HepG2 (cell line): ENCODE measurements around the gene MTA1. TPM values are rescaled to one million over a fixed set of nuclear protein-coding genes. Genes with fewer than 3 reads are reported as not detected.

Source experiments
- ATF2 ChIP-seq: sonication (generic); formaldehyde crosslinking; IDR thresholded peaks from 2 replicates; pipeline ENCODE4 v1.4.0; 2020; ENCODE audit warnings: missing genetic modification reagents
- BORCS8-MEF2B ChIP-seq: sonication (generic); formaldehyde crosslinking; IDR thresholded peaks from 2 replicates; pipeline ENCODE4 v1.8.0; 2022; ENCODE audit warnings: mild to moderate bottlenecking, missing genetic modification reagents
- EED ChIP-seq: sonication (generic); formaldehyde crosslinking; IDR thresholded peaks from 2 replicates; pipeline ENCODE4 v1.5.0; 2020; ENCODE audit warnings: mild to moderate bottlenecking, missing genetic modification reagents
- GRHL1 ChIP-seq: sonication (generic); formaldehyde crosslinking; conservative IDR thresholded peaks from 2 replicates; pipeline ENCODE4 v1.8.0; 2022; ENCODE audit warnings: missing genetic modification reagents
- MTA1 ChIP-seq: sonication (generic); formaldehyde crosslinking; IDR thresholded peaks from 2 replicates; pipeline ENCODE4 v1.4.0; 2020; ENCODE audit warnings: missing genetic modification reagents, mild to moderate bottlenecking, borderline replicate concordance
- NR3C1 ChIP-seq: sonication (generic); formaldehyde crosslinking; IDR thresholded peaks from 2 replicates; pipeline ENCODE4 v1.4.0; 2020; ENCODE audit warnings: missing genetic modification reagents
- RAD21 ChIP-seq: fragments of 450-650 bp; formaldehyde crosslinking; IDR thresholded peaks from 2 replicates; pipeline ENCODE4 v1.5.0; 2020; ENCODE audit warnings: mild to moderate bottlenecking
- RBM22 ChIP-seq: fragments of 200-400 bp; formaldehyde crosslinking; optimal IDR thresholded peaks from 2 replicates; pipeline ENCODE3; 2017; ENCODE audit warnings: mild to moderate bottlenecking, low read length, moderate library complexity
- REL ChIP-seq: sonication (generic); formaldehyde crosslinking; conservative IDR thresholded peaks from 2 replicates; pipeline ENCODE4 v1.8.0; 2022; ENCODE audit warnings: mild to moderate bottlenecking, missing genetic modification reagents, moderate library complexity
- SATB2 ChIP-seq: sonication (generic); formaldehyde crosslinking; IDR thresholded peaks from 2 replicates; pipeline ENCODE4 v1.5.0; 2020; ENCODE audit warnings: missing genetic modification reagents
- TBL1XR1 ChIP-seq: fragments of 150-350 bp; IDR thresholded peaks from 2 replicates; pipeline ENCODE4 v1.6.1; 2014; ENCODE audit warnings: borderline replicate concordance, low read length; ENCODE audit not compliant: partially characterized antibody
- WIZ ChIP-seq: sonication (generic); formaldehyde crosslinking; IDR thresholded peaks from 2 replicates; pipeline ENCODE4 v1.5.1; 2020; ENCODE audit warnings: mild to moderate bottlenecking, missing genetic modification reagents
- ZHX1 ChIP-seq: sonication (generic); formaldehyde crosslinking; IDR thresholded peaks from 2 replicates; pipeline ENCODE4 v1.8.1; 2022; ENCODE audit warnings: low read depth, mild to moderate bottlenecking, missing genetic modification reagents
- ZNF282 ChIP-seq: fragments of 450-650 bp; IDR thresholded peaks from 2 replicates; pipeline ENCODE4 v1.6.1; 2018; ENCODE audit not compliant: partially characterized antibody
- ZNF430 ChIP-seq: sonication (generic); formaldehyde crosslinking; IDR thresholded peaks from 2 replicates; pipeline ENCODE4 v1.9.0; 2021; ENCODE audit warnings: mild to moderate bottlenecking, missing genetic modification reagents
- ZNF446 ChIP-seq: sonication (generic); formaldehyde crosslinking; IDR thresholded peaks from 2 replicates; pipeline ENCODE4 v1.5.0; 2020; ENCODE audit warnings: mild to moderate bottlenecking, missing genetic modification reagents
- ZNF605 ChIP-seq: sonication (generic); formaldehyde crosslinking; IDR thresholded peaks from 2 replicates; pipeline ENCODE4 v1.8.0; 2022; ENCODE audit warnings: mild to moderate bottlenecking, missing genetic modification reagents
- ZNF609 ChIP-seq: sonication (generic); formaldehyde crosslinking; IDR thresholded peaks from 2 replicates; pipeline ENCODE4 v1.4.0; 2020; ENCODE audit warnings: mild to moderate bottlenecking, missing genetic modification reagents, borderline replicate concordance
- polyA plus RNA-seq, 8 experiments: library from polyadenylated mRNA; depleted of rRNA in 3 of 8; stranded (reverse) in 7 of 8; unstranded in 1 of 8; fragments of >200 nt; fragmentation: Illumina TruSeq in 4 of 8; extraction: Trizol in 4 of 8; gene quantifications; 2 replicates each; pipeline versions ENCODE4 v1.2.1 to v1.2.3, GENCODE V29; 2011 to 2016; ENCODE audit warnings: low read depth in 4 of 8, missing spikeins in 1 of 8, mixed read lengths in 1 of 8; ENCODE audit not compliant: insufficient read depth in 1 of 8
- total RNA-seq, 5 experiments: library from RNA; depleted of rRNA; stranded (reverse); fragments of >200 nt; fragmentation: Illumina TruSeq; extraction: Trizol; gene quantifications; 2 replicates each; pipeline ENCODE4 v1.2.3, GENCODE V29; 2016; ENCODE audit warnings: low read depth in 1 of 5

MTA1 gene
- total and polyA plus RNA-seq, 2 of the 13 experiments (the other 11 are each of a cell fraction or from before 2014, with no cell fraction given) = 35.2 to 85.8 TPM

GRCh38 chr14:105495990-105496830 is 76.6 kb downstream of the MTA1 start (continued):
- no peak; the same call in 1 of the 2 replicates for TF ChIP-seq ZNF446 (CRISPR knock-in tag)
- TF ChIP-seq REL (CRISPR knock-in tag) = no peak
- TF ChIP-seq SATB2 (CRISPR knock-in tag) = no peak
- no peak for TF ChIP-seq EED (CRISPR knock-in tag)
- TF ChIP-seq ZNF282 = no peak
- TF ChIP-seq ZHX1 = peak; percentile 44; the same call in 1 of the 2 replicates
- no peak for TF ChIP-seq GRHL1 (CRISPR knock-in tag)
- peak; percentile 80 for TF ChIP-seq ZNF605
- TF ChIP-seq BORCS8-MEF2B = peak; percentile 76
- TF ChIP-seq MTA1 = no peak; the same call in none of the 2 replicates
- peak; percentile 66 for TF ChIP-seq RAD21
- TF ChIP-seq ATF2 (CRISPR knock-in tag) = peak; percentile 73
- no peak for TF ChIP-seq TBL1XR1
- peak; percentile 84 for TF ChIP-seq RBM22
- TF ChIP-seq ZNF609 (CRISPR knock-in tag) = peak; percentile 47; the same call in 1 of the 2 replicates
- peak; percentile 58; the same call in 1 of the 2 replicates for TF ChIP-seq ZNF430 (CRISPR knock-in tag)
- no peak for TF ChIP-seq WIZ
- TF ChIP-seq NR3C1 (CRISPR knock-in tag) = no peak
